Measurements from ENCODE around the gene ECEL1.

ECEL1 gene

DNA sequence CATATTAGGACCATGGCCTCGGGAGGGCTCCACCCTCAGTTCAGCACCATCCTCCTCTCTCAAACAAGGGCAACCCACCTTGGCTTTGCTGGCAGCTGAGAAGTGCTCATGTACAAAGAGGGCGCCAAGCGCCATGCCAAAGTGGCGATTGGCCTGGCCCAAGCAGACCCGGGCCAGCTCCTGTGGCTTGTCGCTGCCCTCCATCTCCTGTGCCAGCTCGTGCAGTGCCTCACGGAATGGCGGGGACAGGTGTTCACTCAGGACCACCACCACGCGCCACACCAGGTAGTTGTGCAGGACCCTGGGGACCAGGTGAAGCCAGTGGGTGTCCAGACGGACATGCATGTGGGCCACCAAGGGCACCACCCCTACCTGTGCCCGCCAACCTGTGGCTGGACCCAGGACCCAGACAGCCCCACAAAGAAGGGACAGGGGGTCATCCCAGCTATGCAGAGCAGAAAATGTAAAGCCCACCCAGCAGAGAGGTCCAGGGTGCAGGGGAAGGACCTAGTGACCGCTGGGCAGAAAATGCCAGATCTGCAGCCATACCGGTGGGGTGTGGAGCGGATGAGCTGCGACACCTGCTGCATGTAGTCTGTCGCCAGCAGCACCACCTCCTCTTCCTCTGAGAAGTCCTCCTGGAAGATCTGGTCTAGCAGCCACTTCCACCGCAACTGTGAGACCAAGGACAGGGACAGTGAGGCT is 3.6 kb downstream of the ECEL1 start:
- no peak for DNase-seq (ENCODE audit: low read depth)

DNA sequence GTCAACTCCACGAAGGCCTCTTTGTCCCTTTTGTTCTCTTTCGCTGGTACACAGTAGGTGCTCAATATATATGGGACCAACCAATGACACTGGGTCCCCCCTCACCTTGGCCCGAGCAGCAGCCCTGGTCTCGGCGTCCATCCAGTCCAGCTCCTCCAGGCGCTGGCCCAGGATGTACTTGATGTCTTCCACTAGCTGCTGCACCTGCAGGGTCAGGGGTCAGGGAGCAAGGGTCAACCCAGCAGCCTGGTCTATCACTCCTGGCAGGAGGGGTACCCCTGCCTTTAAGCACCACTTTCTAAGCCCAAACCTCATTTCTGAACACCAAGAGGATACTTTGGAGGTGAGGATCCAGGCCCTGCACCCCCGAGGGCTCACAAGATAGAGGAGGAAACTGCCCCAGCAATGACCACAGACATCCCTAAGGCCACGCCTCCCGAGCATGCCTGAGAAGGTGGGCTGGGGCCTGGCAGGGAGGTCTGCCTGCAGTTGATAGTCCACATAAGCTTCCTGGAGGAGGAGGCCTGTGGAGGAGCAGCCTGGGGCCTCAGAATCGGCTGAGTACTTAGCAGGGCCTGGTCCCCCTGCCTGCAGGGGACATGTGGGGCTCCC is 4.2 kb downstream of the ECEL1 start:
- DNase-seq (ENCODE audit: low read depth) = no peak

DNA sequence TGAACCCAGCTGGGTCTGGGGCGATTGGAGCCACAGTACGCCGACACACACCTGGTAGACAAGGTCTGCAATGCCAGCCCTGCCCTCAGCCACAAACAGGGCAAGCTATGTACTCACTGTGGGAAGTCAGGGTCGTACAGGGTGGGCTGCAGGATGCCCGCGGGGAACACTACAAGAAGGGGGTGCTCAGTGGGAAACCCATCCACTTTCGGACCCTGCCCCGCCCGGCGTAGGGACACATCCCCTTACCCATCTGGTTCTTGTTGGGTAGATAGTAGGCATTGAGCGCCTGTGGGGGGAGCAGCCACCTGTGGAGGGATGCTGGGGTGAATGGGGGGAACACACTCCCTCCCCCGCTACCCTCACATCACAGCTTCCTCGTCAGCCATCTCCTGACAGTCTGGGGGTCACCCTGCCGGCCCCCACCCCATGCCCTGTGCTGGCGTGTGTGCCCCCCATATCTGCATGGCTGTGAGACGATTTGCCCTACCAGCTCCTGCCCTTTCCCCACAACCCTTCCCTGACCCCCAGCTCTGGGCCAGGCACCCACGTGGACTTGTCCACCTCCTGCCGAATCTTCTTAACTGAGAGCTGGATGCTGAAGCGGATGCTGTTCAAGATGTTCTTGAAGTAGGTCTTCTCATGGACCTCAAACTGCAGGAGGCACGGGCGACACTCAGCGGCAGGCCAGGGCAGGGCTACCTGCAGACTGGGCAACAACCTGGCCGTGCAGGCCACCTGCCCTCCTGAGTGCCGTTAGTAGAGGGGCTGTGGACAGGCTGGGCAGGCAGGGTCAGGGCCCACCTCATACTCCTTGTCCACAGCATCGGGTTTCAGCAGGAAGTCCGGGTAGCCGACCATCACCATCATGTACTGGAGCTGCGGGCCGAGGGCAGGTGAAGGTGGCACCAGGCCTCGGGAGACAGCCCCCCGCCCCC is 5.1 kb downstream of the ECEL1 start:
- no peak for DNase-seq (ENCODE audit: low read depth)

DNA sequence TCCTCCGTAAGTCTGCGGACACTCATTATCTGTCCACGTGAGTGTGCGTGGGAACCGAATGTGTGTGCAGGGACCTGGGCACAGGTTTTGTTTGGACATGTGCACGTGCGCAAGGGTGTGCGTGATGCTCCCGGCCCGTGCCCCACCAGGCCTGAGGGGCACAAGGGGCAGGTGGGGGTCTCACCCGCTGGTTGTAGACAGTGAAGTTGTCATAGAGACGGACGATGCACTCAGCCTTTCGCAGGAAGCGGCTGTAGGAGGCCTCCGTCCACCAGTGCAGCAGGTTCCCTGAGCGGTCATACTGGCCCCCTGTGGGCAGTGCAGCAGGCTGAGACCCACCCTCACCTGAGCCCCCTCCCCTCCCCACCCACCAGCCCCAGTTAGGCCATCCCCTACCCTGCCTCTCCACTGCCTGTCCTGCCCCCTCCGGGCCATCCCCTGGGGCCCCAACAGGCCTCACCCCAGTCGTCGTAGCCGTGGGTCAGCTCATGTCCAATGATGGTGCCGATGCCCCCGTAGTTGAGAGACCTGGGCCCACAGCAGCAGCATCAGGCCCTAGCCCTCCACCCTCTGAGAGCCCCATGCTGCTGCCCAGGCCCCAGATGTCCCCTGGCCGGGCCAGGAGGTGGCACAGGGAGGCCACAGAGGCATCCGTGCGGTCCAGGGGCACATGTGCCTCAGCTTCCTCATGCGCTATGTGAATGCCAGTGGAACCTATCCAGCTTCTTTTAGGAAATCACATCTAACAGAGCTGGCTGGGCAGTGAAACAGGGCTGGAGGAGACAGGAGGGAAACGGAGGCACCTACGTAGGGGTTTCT is 6.1 kb downstream of the ECEL1 start:
- no peak for DNase-seq (ENCODE audit: low read depth)

DNA sequence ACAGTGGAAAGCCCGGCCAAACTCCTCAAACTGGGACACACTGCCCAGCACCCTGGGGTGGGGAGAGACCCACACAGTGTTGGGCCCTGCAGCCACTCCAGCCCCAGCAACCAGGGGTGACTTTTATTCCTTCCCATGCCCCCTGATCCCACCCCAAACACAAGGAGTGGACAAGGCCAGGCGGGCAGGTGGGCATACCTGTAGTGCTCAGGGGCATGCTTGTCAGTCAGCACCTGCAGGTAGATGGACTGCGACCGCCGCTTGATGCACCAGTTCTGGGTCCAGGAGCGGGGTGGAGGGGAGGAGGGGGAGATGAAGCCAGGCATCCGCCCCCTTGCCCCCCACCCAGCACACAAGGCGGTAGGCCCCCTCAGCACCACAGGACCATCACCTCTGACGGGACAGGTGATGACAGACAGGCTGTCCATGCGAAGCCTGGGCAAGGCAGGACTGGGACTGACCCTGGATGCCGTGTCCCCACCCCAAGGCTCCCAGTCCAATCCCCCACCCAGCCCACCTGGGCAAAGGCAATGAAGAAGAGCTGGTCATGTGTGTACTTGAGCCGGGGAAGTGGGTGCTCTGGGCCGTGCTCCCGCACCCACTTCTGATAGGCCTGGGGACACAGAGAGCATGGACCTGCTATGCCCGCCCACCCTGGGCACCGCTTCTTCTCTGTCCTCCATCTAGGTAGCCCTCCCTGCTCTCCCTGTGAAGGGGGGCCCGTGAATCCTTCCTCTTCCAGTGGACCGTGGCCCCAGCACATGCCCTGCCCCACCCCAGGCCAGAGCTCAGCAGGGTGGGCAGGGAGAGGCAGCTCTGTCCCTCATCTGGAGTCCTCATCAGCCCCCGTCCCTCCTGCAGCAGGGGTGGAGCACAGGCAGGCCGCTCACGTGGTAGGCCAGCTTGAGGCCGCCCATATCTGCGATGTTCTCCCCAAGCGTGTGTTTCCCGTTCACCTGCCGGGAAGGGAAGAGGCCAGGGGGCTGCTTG is 7.1 kb downstream of the ECEL1 start:
- DNase-seq (ENCODE audit: low read depth) = no peak

DNA sequence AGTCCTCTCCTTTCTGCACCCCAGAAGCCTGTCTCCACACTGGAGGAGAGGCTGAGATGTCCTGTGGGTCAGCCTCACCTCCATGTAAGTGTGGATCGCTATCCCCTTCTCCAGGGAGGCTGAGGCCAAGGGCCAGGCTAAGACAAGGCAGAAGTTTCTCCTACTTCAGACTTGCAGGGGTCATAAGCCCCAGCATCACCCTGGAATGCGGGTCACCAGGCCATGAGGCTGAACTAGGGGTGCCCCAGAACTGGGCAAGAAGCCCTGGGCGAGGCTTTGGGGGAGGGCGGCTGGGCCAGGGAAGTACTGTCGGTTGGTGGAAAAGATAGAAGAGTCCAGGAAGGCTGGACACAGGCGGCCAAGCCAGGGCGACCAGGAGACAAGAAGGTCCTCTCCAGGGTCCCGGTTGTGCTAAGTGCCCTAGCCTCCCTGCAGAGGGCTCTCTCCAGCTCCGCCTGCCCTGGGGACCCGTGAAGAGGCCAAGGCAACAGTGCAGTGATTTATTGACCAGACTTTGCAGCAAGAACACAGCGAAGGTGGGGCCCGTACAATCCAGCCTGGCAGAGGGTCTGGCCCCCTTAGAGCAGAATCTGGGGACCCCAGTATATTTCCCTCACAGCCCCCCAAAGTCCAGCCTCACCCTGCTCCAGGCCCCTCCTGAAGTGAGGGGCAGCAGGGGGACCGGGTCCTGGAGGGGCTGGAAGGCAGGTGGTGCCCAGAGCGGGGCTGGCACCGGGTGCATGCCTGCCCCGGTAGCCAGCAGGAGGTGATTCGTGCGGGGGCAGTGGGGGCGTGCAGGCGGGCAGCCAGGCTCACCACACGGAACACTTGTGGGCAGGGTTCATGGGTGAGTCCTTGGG is 8.1 kb downstream of the ECEL1 start:
- no peak for DNase-seq (ENCODE audit: low read depth)

DNA sequence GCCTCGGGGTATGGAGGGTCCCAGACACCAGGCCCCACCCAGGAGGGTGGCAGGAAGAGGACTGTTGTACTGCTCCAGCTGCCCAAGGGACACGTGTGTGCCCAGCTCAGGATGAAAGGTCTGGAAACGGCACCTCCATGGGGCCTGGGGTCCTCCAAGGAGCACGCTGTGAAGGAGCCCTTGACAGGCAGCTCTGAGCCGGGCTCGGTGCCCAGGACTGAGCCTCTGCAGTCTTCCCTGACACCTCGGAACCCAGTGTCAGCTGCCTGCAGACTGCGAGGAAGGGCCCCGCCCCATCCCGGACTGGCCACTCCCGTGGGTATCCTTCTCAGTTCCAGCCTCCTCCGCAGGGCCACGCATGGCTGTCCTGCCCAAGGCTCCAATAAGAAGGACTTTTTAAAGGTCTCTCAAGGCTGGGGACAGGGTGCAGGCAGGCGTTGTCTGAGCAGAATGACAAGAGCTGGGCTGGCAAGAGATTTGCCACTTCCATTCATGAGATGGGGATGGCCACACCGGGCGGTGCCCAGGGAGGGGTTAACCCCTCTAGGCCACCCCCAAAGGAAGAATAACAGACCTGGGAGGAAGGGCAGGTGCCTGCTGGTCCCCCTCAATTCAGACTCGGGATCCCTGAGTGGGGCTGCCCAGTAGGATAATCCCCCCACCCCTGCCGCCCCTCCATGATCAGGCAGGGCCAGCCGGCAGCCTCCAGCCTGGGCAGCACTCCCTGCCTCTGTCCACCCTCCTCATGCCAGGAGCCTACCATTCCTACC is 8.9 kb downstream of the ECEL1 start:
- no peak for DNase-seq (ENCODE audit: low read depth)

DNA sequence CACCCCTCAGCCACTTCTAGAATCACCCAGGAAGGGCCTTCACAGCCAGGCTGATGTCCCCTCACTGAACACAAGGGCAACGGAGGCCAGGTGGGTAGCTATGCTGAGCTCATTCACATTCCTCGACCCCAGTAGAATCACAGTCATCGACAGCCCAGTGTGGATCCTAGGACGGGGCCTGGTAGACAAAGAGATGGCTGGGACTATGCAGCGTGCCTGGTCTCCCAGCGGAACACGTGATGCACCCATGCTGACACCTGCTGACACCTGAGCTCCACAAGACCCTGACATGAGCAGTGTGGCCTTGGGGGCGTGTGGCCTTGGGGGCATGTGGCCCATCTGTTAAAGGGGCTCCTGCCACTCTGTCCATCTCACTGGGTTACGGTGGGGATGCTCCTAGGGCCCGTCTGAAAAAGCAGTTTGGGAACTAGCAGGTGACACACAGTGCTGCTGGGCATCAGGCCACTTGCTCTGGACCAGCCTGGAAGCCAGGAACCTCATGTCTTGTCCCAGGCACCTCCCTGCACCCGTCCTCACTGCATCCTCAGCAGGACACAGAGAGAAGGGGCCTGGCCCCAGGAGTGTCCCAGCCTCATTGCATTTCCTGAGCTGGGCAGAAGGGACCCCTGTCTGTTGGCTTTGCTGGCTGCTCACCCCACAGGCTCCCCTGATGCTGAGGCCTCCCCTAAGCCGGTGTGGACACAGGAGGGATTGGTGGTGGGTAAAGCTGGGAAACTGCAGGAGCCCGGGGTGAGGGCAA is 9.7 kb downstream of the ECEL1 start:
- DNase-seq (ENCODE audit: low read depth) = no peak

DNA sequence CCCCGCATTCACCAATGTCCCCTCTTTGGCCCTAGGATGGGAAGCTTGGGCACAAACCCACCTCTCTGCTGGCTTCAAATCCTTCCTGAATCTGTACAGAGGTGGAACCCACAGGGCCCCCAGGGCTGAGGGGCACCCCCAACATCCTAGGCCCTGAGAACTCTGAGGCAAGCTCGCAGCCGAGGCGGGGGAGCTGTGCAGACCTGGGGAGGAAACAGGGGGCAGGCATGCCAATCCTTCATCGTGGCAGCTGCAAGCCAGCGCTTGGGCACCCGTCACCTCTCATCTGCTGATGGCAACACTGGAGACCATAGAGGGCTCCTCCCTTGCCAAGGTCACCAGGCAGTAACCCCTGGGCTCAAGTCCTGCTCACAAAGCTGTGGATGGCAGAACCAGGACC is 10.8 kb downstream of the ECEL1 start:
- no peak for DNase-seq (ENCODE audit: low read depth)

DNA sequence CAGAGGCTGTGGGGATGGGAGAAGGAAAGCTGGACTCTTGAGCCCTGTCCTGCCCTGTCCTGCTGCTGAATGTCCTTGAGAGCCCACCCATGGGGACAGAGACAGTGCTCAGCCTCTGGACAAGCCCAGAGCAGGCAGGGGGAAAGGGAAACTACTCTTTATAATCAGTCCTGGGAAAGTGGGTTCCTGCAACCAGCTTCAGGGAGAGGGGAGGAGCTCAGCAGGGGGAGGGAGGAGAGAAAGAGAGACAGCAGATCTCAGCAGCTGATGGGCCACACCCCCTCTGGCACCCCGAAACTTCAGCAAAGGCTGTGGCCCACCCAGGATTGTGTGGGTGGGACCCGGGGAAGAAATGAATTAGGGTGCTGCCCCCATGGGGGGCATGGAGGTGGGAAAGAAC is 11.6 kb downstream of the ECEL1 start:
- no peak for DNase-seq (ENCODE audit: low read depth)

DNA sequence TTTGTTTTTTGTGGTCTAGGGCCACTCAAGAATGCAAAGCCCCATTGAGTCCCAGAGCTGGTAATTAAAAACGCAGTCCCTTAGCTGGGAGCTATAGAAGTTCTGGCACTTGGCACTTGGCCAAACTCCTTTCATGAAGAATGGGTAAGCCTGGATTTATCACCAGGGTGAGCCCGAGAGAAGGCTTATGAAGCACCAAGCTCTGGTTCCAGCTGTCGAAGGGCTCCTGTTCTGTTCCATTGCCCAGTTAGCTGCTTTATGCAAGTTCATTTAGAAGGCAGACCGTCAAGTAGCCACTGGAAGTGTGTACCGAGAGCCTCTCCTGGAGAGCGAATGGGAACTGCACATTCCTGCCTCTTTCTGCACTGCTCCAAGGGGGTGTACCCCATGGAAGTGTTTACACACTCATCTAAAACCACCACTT is 14.2 kb downstream of the ECEL1 start:
- DNase-seq (ENCODE audit: low read depth) = no peak

DNA sequence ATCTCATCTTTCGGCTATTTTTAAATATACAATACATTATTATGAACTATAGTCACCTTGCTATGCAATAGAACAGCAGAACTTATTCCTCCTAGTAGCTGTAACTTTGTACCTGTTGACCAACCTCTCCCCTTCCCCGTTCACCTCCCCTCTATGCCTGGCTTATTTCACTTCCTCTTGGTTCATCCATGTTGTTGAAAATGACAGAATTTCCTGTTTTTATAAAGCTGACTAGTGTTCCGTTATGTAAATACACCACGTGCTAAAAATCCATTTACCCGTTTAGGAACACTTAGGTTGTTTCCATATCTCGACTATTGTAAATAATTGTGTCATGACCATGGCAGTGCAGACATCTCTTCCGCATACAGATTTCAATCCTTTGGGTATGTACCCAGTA is 21.4 kb downstream of the ECEL1 start:
- DNase-seq (ENCODE audit: low read depth) = no peak

DNA sequence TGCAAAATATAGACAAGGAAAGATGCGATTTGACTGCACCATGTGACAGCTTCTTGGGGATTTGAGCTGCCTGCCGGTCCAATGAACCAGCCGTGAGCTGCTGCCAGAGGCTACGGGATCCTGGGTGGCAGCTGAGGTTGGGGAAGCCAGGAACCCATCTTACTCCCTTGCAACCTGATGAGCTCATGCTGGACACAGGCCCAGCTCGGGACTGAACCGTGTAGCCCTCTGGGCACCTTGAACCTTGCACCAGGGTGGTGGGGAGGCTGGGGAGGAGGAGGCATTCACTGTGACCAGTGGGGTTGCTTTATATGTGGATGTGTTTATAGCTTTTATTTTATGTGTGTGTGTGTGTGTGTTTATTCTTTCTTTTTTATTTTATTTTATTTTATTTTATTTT is 22.6 kb downstream of the ECEL1 start:
- no peak for DNase-seq (ENCODE audit: low read depth)

DNA sequence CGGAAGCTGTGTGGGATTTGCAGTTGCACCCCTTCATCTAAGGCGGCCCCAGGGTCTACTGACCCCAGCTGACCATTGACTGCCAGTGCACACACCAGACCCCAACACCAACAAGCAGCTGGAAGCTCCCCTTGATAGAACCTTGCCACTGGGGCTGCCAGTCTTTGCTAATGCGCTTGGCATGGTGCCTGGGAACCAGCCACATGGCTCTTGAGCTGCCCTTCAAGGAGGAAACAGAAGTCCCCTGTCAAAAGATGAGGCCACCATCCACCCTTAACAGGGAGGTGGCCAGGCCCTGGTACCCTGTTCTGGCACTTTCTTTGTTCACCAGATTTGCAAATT is 23.1 kb downstream of the ECEL1 start:
- no peak for DNase-seq (ENCODE audit: low read depth)

DNA sequence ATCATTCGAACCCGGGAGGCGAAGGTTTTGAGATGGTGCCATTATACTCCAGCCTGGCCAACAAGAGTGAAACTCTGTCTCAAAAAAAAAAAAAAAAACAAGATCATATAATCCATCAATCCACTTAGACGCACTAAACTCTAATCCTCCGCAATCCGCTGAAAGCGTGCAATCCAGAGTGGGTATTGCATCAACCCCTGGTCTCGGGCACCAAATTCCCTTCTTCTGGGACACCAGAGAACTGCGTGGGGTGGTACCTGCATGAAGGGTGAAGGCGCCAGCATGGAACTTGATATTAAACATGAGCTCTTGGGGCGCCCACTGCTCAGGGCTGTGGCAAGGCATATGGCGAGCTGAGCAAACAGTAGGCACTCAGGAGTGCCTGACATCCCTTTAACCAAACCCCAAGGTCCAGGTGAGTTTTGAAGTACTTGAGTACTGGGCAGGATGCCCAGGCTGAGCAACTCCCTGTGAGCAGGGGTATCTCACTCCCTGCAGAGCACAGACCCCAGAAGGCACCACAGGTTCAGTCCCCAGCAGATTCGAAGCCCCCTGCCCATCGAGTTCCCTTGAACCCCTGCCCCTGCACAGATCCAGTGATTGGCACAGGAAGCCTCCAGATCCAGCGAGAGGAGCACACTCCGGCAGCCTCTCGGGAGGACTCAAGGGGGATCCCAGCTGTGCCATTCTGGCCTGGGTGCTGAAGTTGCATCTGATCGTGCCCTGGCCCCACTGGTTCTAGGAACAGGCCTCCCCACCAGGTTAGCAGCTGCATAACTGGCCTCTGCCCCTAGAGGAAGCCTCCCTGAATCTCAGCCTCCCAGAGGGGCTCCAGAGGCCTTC is 23.7 kb downstream of the ECEL1 start:
- no peak for DNase-seq (ENCODE audit: low read depth)

DNA sequence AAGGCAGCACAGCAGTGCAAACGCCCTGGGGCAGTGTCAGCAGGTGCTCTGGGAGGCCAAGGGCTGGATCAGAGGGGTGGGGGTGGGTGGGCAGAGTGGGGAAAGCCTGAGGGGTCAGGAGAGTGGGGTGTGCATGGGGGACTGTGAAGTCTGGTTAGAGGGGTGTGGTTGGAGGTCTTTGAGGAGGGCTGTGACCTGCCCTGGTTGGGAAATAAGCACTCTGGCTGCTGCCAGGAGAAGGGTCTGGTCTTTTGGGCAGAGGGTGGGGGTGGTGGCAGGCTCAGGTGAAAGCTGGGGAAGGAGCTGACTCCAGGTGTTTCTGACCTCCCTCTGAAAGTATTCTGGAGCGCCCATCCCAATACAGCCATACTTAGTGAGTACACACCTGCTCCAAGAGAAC is 27.5 kb downstream of the ECEL1 start:
- DNase-seq (ENCODE audit: low read depth) = no peak

DNA sequence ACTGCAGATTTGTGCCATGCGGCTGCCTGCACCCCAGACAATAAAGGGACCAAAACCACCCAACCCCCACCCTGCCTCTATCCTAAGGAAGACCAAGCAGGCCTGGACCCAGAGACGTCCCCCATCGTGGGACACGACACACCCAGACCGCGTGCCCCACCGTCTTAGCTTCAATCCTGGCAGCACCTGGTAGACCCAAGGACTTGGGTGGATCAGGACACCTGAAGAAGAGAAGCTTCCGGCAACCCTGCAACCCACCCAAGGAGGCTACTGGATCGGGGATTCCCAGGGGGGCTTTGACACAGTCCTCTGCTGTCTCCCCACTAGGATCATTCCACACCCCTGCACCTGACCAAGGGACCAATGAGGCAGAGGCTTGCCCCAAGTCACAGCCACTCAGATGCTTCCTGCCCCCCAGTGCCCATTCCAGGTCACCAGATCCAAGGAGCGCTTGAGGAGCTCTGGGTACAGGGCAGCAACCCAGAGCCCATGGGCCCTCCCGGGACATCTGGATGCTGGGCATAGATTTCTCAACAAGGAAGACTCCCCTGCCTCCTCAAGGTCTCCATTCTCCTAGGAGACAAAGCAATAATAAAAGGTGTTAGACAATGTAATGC is 28.1 kb downstream of the ECEL1 start:
- no peak for DNase-seq (ENCODE audit: low read depth)

Data from activated T-helper 9 cell treated with anti-CD3 and anti-CD28 coated beads, Interleukin-2, amount 50 U/mL, for 16 hours (primary cell).